Measurements from ENCODE around the gene ZNF630.
"Not testable (repeated sequence)": the region's sequence is repeated elsewhere in the genome, so short reads cannot be mapped to it uniquely, and the experiment has no call there.

ZNF630 gene

DNA sequence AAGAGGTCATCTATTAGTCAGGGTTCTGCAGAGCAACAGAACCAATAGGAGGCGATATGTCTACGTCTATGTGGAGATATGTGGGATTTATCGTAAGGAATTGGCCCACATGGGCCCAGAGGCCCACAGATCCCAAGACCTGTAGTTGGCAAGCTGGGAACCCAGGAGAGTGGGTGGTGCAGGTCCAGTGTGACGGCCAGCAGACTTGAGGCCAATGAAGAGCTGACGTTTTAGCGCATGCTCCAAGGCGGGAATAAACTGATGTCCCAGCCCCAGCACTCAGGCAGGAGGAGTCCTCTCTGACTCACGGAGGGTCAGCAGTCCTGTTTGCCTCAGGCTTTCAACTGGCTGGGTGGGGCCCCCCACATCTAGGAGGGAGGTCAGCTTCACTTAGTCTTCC is 43.3 kb downstream of the ZNF630 start:
- no peak for DNase-seq

DNA sequence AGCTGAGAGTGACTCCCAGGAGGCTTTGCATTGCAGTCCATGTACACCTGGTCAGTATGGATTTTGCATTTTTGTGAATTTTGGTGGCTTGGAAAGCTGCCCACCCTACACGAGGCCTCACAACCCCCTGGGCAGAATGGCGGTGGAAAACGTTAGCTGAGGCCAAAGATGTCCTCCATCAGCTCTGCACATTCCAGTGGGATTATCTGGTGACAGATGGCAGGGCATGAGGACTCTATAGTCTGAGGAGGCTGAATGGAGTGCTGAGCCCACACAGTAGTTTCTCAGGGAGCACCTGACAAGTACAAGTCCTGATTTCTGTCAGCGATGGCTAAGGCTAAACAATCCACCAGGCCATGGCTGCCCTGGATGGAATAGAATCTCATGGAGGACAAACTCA is 43.9 kb downstream of the ZNF630 start:
- DNase-seq: not testable (repeated sequence)

DNA sequence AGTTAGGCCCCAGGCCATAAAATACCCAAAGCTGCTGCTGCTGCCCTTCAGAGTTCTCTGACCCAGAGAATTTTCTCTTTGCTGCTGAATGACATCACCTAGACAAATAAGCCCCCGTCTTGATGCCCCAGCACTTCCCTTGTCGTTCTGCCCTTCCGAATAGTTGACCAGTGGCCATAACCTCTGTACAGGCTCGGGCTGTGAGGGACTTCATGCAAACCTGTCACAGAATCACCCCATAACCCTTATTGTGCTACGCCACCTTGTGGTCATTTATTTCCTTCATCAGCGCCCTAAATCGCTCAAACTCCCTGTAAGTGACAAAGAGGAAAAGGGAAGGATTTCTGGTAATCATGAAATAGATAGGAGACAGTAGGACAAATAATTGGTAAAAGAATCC is 45.9 kb downstream of the ZNF630 start:
- DNase-seq: peak; percentile 1

DNA sequence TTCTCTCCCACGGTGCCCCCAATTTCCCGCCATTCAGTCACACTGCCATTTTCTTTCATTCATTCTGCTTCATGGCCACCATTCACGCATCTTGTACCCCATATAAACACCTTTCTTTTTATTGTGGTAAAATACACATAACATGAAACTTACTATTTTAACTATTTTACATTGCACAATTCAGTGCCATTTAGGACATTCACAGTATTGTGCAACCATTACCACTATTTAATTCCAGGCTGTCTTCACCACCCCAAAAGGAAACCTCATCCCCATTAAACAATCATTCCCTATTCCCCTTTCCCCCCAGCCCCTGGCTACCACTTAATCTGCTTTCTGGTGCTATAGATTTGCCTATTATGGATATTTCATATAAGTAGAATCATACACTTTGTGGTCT is 48.7 kb downstream of the ZNF630 start:
- DNase-seq: no peak

DNA sequence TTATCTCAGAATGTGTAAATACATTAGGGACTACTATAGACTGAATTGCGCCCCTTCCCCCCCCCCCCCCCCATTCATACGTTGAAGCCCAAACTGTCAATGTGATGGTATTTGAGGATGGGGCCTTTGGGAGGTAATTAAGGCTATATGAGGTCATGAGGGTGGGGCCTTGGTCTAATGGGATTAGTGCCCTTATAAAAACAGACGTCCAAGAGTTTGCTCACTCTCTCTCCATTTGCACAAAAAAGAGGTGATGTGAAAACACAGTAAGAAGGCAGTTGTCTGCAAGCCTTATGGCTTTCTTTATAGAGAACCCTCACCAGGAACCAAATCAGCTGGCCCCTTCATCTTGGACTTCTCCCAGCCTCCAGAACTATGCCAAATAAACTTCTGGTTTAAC is 49.3 kb downstream of the ZNF630 start:
- no peak for DNase-seq

DNA sequence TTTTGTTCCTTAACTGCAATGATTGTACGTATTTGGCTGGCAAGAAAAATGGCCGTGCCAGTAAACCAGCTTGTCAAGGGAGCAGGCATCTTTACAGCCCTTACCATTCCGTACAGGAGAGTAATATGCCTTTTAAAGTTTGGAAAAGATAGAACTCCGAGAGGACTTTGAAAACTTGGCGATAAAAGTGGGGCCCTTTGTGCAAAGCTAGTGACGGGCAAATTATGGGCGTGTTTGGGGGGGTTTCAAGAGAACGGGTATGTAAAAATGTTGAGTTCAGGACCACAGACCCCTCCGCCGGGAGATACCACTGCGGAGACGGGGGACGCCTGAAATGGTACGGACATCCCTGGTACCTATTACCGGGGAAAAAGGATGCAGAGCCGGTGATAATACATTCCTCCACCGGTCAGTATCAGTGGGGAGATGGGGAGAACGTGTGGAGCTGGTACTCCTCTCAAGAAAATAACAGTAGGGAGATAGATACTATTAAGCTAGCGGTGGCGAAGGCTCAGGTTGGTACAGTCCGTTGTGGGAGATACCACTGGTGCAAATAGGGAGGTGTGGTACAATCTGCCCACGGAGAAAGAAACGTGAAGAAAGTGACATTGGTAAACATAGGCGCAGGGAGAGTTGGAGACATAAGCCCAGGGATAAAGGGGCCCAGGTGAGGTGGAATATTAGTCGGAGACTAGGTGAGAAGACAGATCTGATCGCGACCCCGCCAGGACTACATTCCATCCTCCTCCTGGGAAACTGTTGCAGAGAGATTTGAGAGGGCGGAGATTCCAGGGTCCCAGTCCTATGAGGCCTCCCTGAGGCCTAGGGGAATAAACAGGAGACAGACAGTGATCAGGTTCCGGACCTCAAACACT is 50.2 kb downstream of the ZNF630 start:
- DNase-seq: peak; percentile 62

DNA sequence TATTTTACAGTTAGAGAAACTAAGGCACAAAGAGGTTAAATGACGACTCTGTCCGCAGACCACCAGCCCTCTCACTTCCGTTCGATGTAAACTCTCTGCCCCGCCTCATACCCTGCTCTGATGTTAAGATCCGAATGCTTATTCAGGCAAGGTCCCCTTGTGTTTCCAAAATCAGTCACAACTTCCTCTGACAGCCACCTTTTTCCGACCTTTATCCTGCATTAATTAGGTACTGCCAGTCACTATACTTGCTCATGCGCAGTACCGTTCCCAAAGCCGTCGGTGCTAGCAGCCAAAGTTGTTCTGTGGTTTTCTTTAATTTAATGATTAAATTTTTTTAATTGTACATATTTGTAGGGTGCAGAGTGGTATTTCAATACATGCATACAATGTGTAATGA is 51.0 kb downstream of the ZNF630 start:
- not testable (repeated sequence) for DNase-seq

DNA sequence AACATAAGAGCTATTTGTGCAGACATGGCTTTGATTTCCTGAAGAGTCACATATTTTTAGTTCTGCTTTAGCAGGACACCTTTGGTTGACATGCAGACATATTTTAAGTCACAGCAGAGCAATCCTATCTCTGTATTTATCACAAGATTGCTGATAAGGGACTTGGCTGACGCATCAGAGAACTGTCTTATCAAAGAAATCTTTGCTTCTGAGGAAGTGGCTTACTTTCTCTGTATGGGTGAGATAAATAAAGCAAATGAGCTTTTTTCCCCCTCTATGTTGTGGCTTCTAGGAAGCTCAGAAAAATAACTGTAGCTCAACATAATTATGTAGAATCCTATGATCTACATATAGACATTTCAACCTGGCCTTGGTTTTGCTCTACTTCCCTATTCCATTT is 51.5 kb downstream of the ZNF630 start:
- not testable (repeated sequence) for DNase-seq

DNA sequence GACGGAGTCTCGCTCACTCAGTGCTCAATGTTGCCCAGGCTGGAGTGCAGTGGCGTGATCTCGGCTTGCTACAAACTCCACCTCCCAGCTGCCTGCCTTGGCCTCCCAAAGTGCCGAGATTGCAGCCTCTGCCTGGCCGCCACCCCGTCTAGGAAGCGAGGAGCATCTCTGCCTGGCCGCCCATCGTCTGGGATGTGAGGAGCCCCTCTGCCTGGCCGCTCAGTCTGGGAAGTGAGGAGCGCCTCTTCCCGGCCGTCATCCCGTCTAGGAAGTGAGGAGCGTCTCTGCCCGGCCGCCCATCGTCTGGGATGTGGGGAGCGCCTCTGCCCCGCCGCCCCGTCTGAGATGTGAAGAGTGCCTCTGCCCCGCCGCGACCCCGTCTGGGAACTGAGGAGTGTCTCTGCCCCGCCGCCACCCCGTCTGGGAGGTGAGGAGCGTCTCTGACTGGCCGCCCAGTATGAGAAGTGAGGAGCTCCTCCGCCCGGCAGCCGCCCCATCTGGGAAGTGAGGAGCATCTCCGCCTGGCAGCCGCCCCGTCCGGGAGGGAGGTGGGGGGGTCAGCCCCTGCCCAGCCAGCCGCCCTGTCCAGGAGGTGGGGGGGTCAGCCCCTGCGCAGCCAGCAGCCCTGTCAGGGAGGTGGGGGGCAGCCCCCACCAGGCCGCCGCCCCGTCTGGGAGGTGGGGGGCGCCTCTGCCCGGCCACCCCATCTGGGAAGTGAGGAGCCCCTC is 54.7 kb downstream of the ZNF630 start:
- not testable (repeated sequence) for DNase-seq

DNA sequence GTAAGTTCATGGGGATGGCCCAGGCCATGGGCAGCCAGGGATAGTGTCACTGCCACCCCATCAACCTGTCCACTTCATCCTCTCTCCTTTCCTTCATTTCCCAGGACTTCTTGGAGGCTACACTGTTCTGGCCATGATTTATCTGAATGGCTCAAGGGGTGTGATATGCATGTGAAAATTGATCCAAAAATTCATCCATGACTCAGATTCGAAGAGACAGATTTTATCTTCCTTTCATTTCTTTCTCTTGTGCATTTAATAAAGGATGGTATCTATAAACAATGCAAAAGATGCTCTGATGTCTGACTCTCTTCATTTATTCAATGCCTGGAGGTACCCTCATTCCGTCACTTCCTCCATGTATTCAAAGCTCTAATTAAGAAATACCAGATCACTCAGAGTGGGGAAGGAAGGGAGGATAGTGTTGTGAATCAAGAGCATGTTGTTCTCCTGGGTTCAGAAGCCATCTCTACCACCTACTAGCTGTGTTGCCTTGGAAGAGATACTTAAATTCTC is 61.9 kb downstream of the ZNF630 start:
- not testable (repeated sequence) for DNase-seq
